HEK293 (cell line): ENCODE results near the gene PPEF1.

Experiments used
- CTCF ChIP-seq: fragments of 450-650 bp; formaldehyde crosslinking; IDR thresholded peaks from 2 replicates; pipeline ENCODE4 v1.5.1; 2016; ENCODE audit warnings: missing biosample characterization, missing genetic modification characterization
- YY1 ChIP-seq: fragments of 450-650 bp; formaldehyde crosslinking; IDR thresholded peaks from 2 replicates; pipeline ENCODE4 v1.5.1; 2018; ENCODE audit warnings: missing biosample characterization, missing genetic modification characterization
- ZBTB1 ChIP-seq: fragments of 450-650 bp; formaldehyde crosslinking; IDR thresholded peaks from 2 replicates; pipeline ENCODE4 v1.5.1; 2016; ENCODE audit warnings: missing biosample characterization, missing genetic modification characterization
- ZNF114 ChIP-seq: fragments of 450-650 bp; formaldehyde crosslinking; IDR thresholded peaks from 2 replicates; pipeline ENCODE4 v1.5.0; 2017; ENCODE audit warnings: missing biosample characterization, missing genetic modification characterization
- ZNF174 ChIP-seq: fragments of 450-650 bp; formaldehyde crosslinking; IDR thresholded peaks from 2 replicates; pipeline ENCODE4 v1.5.0; 2017; ENCODE audit warnings: missing biosample characterization, mild to moderate bottlenecking, missing genetic modification characterization
- ZNF24 ChIP-seq: fragments of 450-650 bp; formaldehyde crosslinking; IDR thresholded peaks from 2 replicates; pipeline ENCODE4 v1.5.1; 2016; ENCODE audit warnings: missing biosample characterization, missing genetic modification characterization
- ZNF362 ChIP-seq: fragments of 450-650 bp; formaldehyde crosslinking; IDR thresholded peaks from 2 replicates; pipeline ENCODE4 v1.5.1; 2016; ENCODE audit warnings: missing biosample characterization, missing genetic modification characterization
- ZNF561 ChIP-seq: fragments of 450-650 bp; IDR thresholded peaks from 2 replicates; pipeline ENCODE4 v1.5.1; 2018; ENCODE audit warnings: missing biosample characterization, missing genetic modification characterization, borderline replicate concordance
- ZNF639 ChIP-seq: fragments of 450-650 bp; formaldehyde crosslinking; IDR thresholded peaks from 2 replicates; pipeline ENCODE4 v1.5.1; 2016; ENCODE audit warnings: missing biosample characterization, missing genetic modification characterization
- TF ChIP-seq, protein P1 (sequence below): fragments of 450-650 bp; formaldehyde crosslinking; IDR thresholded peaks from 2 replicates; pipeline ENCODE4 v1.5.1; 2016; ENCODE audit warnings: missing biosample characterization, missing genetic modification characterization
- TF ChIP-seq, protein P2 (sequence below): fragments of 450-650 bp; formaldehyde crosslinking; IDR thresholded peaks from 2 replicates; pipeline ENCODE4 v1.5.1; 2016; ENCODE audit warnings: missing biosample characterization, missing genetic modification characterization, borderline replicate concordance
- TF ChIP-seq, protein P3 (sequence below): IDR thresholded peaks from 2 replicates; pipeline ENCODE4 v1.6.1; 2011; ENCODE audit warnings: mild to moderate bottlenecking, low read depth, low read length, borderline replicate concordance

GRCh38 chrX:18877469-18877868 is 170.0 kb downstream of the PPEF1 start:
- no peak for TF ChIP-seq CTCF (tag by site-specific recombination)
- TF ChIP-seq, protein P1, sequence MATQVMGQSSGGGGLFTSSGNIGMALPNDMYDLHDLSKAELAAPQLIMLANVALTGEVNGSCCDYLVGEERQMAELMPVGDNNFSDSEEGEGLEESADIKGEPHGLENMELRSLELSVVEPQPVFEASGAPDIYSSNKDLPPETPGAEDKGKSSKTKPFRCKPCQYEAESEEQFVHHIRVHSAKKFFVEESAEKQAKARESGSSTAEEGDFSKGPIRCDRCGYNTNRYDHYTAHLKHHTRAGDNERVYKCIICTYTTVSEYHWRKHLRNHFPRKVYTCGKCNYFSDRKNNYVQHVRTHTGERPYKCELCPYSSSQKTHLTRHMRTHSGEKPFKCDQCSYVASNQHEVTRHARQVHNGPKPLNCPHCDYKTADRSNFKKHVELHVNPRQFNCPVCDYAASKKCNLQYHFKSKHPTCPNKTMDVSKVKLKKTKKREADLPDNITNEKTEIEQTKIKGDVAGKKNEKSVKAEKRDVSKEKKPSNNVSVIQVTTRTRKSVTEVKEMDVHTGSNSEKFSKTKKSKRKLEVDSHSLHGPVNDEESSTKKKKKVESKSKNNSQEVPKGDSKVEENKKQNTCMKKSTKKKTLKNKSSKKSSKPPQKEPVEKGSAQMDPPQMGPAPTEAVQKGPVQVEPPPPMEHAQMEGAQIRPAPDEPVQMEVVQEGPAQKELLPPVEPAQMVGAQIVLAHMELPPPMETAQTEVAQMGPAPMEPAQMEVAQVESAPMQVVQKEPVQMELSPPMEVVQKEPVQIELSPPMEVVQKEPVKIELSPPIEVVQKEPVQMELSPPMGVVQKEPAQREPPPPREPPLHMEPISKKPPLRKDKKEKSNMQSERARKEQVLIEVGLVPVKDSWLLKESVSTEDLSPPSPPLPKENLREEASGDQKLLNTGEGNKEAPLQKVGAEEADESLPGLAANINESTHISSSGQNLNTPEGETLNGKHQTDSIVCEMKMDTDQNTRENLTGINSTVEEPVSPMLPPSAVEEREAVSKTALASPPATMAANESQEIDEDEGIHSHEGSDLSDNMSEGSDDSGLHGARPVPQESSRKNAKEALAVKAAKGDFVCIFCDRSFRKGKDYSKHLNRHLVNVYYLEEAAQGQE = no peak
- TF ChIP-seq ZNF174 (tag by site-specific recombination) = no peak
- no peak for TF ChIP-seq ZNF114 (tag by site-specific recombination)
- no peak for TF ChIP-seq ZNF24 (tag by site-specific recombination)
- no peak for TF ChIP-seq ZNF561 (tag by site-specific recombination)
- no peak for TF ChIP-seq YY1
- TF ChIP-seq, protein P2, sequence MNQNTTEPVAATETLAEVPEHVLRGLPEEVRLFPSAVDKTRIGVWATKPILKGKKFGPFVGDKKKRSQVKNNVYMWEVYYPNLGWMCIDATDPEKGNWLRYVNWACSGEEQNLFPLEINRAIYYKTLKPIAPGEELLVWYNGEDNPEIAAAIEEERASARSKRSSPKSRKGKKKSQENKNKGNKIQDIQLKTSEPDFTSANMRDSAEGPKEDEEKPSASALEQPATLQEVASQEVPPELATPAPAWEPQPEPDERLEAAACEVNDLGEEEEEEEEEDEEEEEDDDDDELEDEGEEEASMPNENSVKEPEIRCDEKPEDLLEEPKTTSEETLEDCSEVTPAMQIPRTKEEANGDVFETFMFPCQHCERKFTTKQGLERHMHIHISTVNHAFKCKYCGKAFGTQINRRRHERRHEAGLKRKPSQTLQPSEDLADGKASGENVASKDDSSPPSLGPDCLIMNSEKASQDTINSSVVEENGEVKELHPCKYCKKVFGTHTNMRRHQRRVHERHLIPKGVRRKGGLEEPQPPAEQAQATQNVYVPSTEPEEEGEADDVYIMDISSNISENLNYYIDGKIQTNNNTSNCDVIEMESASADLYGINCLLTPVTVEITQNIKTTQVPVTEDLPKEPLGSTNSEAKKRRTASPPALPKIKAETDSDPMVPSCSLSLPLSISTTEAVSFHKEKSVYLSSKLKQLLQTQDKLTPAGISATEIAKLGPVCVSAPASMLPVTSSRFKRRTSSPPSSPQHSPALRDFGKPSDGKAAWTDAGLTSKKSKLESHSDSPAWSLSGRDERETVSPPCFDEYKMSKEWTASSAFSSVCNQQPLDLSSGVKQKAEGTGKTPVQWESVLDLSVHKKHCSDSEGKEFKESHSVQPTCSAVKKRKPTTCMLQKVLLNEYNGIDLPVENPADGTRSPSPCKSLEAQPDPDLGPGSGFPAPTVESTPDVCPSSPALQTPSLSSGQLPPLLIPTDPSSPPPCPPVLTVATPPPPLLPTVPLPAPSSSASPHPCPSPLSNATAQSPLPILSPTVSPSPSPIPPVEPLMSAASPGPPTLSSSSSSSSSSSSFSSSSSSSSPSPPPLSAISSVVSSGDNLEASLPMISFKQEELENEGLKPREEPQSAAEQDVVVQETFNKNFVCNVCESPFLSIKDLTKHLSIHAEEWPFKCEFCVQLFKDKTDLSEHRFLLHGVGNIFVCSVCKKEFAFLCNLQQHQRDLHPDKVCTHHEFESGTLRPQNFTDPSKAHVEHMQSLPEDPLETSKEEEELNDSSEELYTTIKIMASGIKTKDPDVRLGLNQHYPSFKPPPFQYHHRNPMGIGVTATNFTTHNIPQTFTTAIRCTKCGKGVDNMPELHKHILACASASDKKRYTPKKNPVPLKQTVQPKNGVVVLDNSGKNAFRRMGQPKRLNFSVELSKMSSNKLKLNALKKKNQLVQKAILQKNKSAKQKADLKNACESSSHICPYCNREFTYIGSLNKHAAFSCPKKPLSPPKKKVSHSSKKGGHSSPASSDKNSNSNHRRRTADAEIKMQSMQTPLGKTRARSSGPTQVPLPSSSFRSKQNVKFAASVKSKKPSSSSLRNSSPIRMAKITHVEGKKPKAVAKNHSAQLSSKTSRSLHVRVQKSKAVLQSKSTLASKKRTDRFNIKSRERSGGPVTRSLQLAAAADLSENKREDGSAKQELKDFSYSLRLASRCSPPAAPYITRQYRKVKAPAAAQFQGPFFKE (tag by site-specific recombination) = no peak
- TF ChIP-seq, protein P3, sequence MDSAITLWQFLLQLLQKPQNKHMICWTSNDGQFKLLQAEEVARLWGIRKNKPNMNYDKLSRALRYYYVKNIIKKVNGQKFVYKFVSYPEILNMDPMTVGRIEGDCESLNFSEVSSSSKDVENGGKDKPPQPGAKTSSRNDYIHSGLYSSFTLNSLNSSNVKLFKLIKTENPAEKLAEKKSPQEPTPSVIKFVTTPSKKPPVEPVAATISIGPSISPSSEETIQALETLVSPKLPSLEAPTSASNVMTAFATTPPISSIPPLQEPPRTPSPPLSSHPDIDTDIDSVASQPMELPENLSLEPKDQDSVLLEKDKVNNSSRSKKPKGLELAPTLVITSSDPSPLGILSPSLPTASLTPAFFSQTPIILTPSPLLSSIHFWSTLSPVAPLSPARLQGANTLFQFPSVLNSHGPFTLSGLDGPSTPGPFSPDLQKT = no peak
- TF ChIP-seq ZBTB1 (tag by site-specific recombination) = no peak
- no peak for TF ChIP-seq ZNF639 (tag by site-specific recombination)
- no peak for TF ChIP-seq ZNF362 (tag by site-specific recombination)
